ENCODE measurements around the gene SEC23B. TPM values are rescaled to one million over a fixed set of nuclear protein-coding genes. Genes with fewer than 3 reads are reported as not detected.

SEC23B gene
- total and polyA plus RNA-seq, 2 of the 13 experiments (the other 11 are each of a cell fraction or from before 2014, with no cell fraction given): 114 to 120 TPM

- TF ChIP-seq ZXDC (CRISPR knock-in tag; IDR thresholded peaks at IDR 0.05): 0 out of 2 replicates have a peak, but pooled peaks have one; percentile 91
- TF ChIP-seq ZBTB33 (CRISPR knock-in tag; IDR thresholded peaks at IDR 0.05): peak; percentile 52; the same call in 1 of the 2 replicates
- peak; percentile 94 for TF ChIP-seq UBTF (CRISPR knock-in tag; IDR thresholded peaks at IDR 0.05)
- no peak for TF ChIP-seq ZBTB3 (CRISPR knock-in tag; IDR thresholded peaks at IDR 0.05; ENCODE audit: borderline replicate concordance, low read depth)
- peak; percentile 12; the same call in 1 of the 2 replicates for TF ChIP-seq HNF1A (IDR thresholded peaks at IDR 0.05; ENCODE audit: low read depth)
- TF ChIP-seq HNF1A (CRISPR knock-in tag; IDR thresholded peaks at IDR 0.05; ENCODE audit: borderline replicate concordance): peak; percentile 72; the same call in 1 of the 2 replicates
- TF ChIP-seq PRDM10 (CRISPR knock-in tag; IDR thresholded peaks at IDR 0.05; ENCODE audit: low read depth): peak; percentile 63
- TF ChIP-seq HCFC1 (IDR thresholded peaks at IDR 0.05; ENCODE audit: low read depth, low read length): peak; percentile 66; the same call in 1 of the 2 replicates
- peak; percentile 87; the same call in 1 of the 2 replicates for TF ChIP-seq ZNF556 (CRISPR knock-in tag; IDR thresholded peaks at IDR 0.05; ENCODE audit: borderline replicate concordance)
- peak; percentile 79 for TF ChIP-seq PTBP1 (IDR thresholded peaks at IDR 0.05; ENCODE audit: low read depth, low read length, poor library complexity, severe bottlenecking)
- TF ChIP-seq ZKSCAN8 (CRISPR knock-in tag; IDR thresholded peaks at IDR 0.05; ENCODE audit: borderline replicate concordance): peak; percentile 19; the same call in 1 of the 2 replicates
These were observed 59.4 kb downstream of the SEC23B start, which contains the start of gene SMIM26 (continued) for GRCh38 chr20:18566892-18567738.
